Smooth muscle cell (in vitro differentiated cells): ENCODE data around the gene SASH1. TPM values are rescaled to one million over a fixed set of nuclear protein-coding genes. Genes with fewer than 3 reads are reported as not detected.

Source experiments
- DNase-seq: peaks from one replicate; lab custom pipeline; 2025; ENCODE audit not compliant: unreplicated experiment; lab: John Stamatoyannopoulos, UW
- H2AFZ ChIP-seq: fragments of 200-600 bp; sonication (generic); 2 replicates; pipeline ENCODE4 v1.6.0; 2016; ENCODE audit warnings: antibody characterized with exemption, low read depth, mild to moderate bottlenecking
- H3F3A ChIP-seq: fragments of 200-600 bp; sonication (generic); 2 replicates; pipeline ENCODE4 v1.6.0; 2017; ENCODE audit warnings: antibody characterized with exemption, low read depth
- H3K27ac ChIP-seq: fragments of 200-600 bp; sonication (generic); 2 replicates; pipeline ENCODE4 v1.5.1; 2016; ENCODE audit warnings: low read depth, mild to moderate bottlenecking
- H3K27me3 ChIP-seq: fragments of 200-600 bp; sonication (generic); 2 replicates; pipeline ENCODE4 v1.6.1; 2016; ENCODE audit warnings: low read depth, mild to moderate bottlenecking
- H3K36me3 ChIP-seq: fragments of 200-600 bp; sonication (generic); 2 replicates; pipeline ENCODE4 v1.5.1; 2016; ENCODE audit warnings: low read depth
- H3K4me1 ChIP-seq: fragments of 200-600 bp; sonication (generic); 2 replicates; pipeline ENCODE4 v1.5.1; 2016; ENCODE audit warnings: low read depth
- H3K4me2 ChIP-seq: fragments of 200-600 bp; sonication (generic); 2 replicates; pipeline ENCODE4 v1.6.0; 2016; ENCODE audit warnings: mild to moderate bottlenecking
- H3K4me3 ChIP-seq: fragments of 200-600 bp; sonication (generic); 2 replicates; pipeline ENCODE4 v1.5.1; 2016; ENCODE audit warnings: mild to moderate bottlenecking
- H3K79me2 ChIP-seq: fragments of 200-600 bp; sonication (generic); 2 replicates; pipeline ENCODE4 v1.6.0; 2016; ENCODE audit warnings: low read depth, mild to moderate bottlenecking
- H3K9ac ChIP-seq: fragments of 200-600 bp; sonication (generic); 2 replicates; pipeline ENCODE4 v1.6.0; 2016; ENCODE audit warnings: low read depth
- H3K9me3 ChIP-seq: fragments of 200-600 bp; sonication (generic); replicated peaks from 2 replicates; pipeline ENCODE4 v1.5.1; 2016; ENCODE audit warnings: low read depth
- H4K20me1 ChIP-seq: fragments of 200-600 bp; sonication (generic); 2 replicates; pipeline ENCODE4 v1.6.0; 2016; ENCODE audit warnings: low read depth
- WGBS: methylation state at CpG from one replicate; pipeline ENCODE4 v1.1.7; 2016; ENCODE audit warnings: low lambda C conversion rate; 5-methylcytosine and 5-hydroxymethylcytosine counted together
- polyA plus RNA-seq: library from polyadenylated mRNA; unstranded; fragments of >200 nt; fragmentation: Nextera tagmentation; extraction: Ambion mirVana; gene quantifications from 2 replicates; pipeline ENCODE4 v1.2.1, GENCODE V29; 2016
- total RNA-seq: library from RNA; depleted of rRNA; stranded (reverse); fragments of >200 nt; gene quantifications from 2 replicates; pipeline ENCODE4 v1.2.3, GENCODE V29; 2014
- TF ChIP-seq, protein P1 (sequence below): fragments of 200-600 bp; sonication (generic); IDR thresholded peaks from 2 replicates; pipeline ENCODE4 v1.5.1; 2017; ENCODE audit warnings: borderline replicate concordance, mild to moderate bottlenecking, antibody characterized with exemption; ENCODE audit not compliant: insufficient read depth, poor library complexity, severe bottlenecking

Gene SASH1
- total and polyA plus RNA-seq, 2 experiments from 2014 or later, result 12.7 to 16.2 TPM

DNA sequence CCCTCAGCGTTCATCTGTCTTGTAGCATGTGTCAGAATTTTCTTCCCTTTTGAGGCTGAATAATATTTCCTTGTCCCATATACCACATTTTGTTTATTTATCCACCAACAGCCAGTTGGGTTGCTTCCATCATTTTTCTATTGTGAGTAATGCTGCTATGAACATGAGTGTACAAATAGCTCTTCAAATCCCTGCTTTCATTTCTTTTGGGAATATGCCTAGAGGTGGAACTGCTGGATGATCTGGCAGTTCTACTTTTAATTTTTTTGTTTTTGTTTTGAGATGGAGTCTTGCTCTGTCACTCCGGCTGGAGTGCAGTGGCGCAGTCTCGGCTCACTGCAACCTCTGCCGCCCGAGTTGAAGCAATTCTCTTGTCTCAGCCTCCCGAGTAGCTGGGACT is 64.7 kb downstream of the SASH1 start:
- Histone ChIP-seq H3K4me1 (no peaks in the 10 kb centered on the region), H2AFZ (no peak overlapping the region), H3K4me2 (peak overlapping the region; percentile 12), H3F3A (no peaks in the 10 kb centered on the region), H3K79me2 (no peaks in the 10 kb centered on the region), H3K36me3 (no peaks in the 10 kb centered on the region), H3K27ac (peak overlapping the region; percentile 5), H3K4me3 (no peak overlapping the region), H3K27me3 (no peaks in the 10 kb centered on the region), H4K20me1 (no peaks in the 10 kb centered on the region), H3K9ac (no peak overlapping the region), H3K9me3 (no peaks in the 10 kb centered on the region)
- TF ChIP-seq, protein P1, sequence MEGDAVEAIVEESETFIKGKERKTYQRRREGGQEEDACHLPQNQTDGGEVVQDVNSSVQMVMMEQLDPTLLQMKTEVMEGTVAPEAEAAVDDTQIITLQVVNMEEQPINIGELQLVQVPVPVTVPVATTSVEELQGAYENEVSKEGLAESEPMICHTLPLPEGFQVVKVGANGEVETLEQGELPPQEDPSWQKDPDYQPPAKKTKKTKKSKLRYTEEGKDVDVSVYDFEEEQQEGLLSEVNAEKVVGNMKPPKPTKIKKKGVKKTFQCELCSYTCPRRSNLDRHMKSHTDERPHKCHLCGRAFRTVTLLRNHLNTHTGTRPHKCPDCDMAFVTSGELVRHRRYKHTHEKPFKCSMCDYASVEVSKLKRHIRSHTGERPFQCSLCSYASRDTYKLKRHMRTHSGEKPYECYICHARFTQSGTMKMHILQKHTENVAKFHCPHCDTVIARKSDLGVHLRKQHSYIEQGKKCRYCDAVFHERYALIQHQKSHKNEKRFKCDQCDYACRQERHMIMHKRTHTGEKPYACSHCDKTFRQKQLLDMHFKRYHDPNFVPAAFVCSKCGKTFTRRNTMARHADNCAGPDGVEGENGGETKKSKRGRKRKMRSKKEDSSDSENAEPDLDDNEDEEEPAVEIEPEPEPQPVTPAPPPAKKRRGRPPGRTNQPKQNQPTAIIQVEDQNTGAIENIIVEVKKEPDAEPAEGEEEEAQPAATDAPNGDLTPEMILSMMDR, result no peak
- WGBS, result 90% methylated on average over 7 of the region's 7 CpGs
- no peak for DNase-seq

DNA sequence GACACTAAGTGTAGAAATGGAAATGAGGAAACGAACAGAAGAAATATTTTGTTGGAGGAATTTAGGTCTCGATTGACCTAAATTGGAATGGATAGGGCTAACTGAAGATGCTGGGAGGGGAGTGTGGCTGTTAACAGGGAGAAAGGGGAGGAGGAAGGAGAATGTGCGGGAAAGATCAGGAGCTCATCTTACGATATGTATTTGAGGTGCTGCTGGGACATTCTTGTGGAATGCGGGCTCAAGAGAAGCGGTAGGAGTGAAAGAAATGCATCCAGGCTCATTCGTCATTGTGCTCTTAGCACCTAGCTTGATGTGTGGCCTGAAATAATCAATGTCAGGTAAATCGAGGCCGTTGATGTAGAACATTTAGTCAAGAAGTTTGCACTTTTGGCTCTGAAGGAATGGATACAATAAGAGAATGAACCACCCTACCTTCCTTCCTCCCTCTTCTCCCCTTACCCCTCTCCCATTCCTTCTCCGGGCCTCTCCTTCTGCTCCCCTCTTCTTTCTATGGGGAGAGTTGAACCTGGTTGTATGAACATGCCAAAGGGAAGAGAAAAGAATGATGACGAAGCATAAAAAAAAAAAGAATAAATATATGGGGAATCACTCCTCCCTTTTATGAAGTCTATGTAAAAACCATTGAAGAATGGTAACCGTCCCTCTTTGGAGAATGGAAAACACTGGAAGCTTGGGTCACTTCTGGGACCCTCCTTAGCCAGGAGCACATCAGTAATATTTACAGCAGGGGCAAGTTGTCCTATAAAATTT is 70.9 kb downstream of the SASH1 start:
- Histone ChIP-seq H3K79me2 (no peaks in the 10 kb centered on the region), H3K27me3 (no peaks in the 10 kb centered on the region), H4K20me1 (peaks cover 10% of the 10 kb centered on the region), H3K4me2 (no peak overlapping the region), H3K4me1 (no peaks in the 10 kb centered on the region), H3K36me3 (no peaks in the 10 kb centered on the region), H3K9ac (no peak overlapping the region), H3F3A (no peaks in the 10 kb centered on the region), H3K4me3 (no peak overlapping the region), H3K9me3 (no peaks in the 10 kb centered on the region), H2AFZ (no peak overlapping the region), H3K27ac (no peak overlapping the region)
- WGBS, result 92% methylated on average over 12 of the region's 12 CpGs
- no peak for DNase-seq
- TF ChIP-seq, protein P1, result no peak

DNA sequence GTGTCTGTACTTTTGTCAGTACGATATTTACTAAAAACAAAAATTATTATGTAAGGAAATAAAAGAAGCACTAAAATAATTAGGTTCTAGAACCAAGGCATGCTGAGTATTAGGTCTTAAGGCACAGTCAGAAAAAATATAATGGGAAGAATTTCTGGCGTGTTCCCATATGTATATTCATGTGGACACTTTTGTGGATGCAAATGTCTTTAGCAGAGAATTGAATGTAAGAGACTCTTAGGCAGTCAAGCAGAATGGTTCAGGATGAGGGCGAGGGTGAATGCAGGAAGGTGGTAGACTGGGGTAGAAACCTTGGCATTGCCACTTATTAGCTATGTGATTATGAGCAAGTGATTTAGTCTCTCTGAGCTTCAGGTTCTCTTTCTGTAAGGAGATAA is 71.5 kb downstream of the SASH1 start:
- H4K20me1 ChIP-seq, result peaks cover 10% of the 10 kb centered on the region
- no peak overlapping the region for H3K4me2 ChIP-seq
- no peaks in the 10 kb centered on the region for H3F3A ChIP-seq
- no peak overlapping the region for H3K27ac ChIP-seq
- H3K9ac ChIP-seq, result no peak overlapping the region
- TF ChIP-seq, protein P1, result no peak
- H3K36me3 ChIP-seq, result no peaks in the 10 kb centered on the region
- H3K79me2 ChIP-seq, result no peaks in the 10 kb centered on the region
- no peak overlapping the region for H2AFZ ChIP-seq
- H3K4me3 ChIP-seq, result no peak overlapping the region
- 95% methylated on average over 3 of the region's 3 CpGs for WGBS
- no peak for DNase-seq
- no peaks in the 10 kb centered on the region for H3K27me3 ChIP-seq
- H3K9me3 ChIP-seq, result no peaks in the 10 kb centered on the region
- H3K4me1 ChIP-seq, result no peaks in the 10 kb centered on the region

DNA sequence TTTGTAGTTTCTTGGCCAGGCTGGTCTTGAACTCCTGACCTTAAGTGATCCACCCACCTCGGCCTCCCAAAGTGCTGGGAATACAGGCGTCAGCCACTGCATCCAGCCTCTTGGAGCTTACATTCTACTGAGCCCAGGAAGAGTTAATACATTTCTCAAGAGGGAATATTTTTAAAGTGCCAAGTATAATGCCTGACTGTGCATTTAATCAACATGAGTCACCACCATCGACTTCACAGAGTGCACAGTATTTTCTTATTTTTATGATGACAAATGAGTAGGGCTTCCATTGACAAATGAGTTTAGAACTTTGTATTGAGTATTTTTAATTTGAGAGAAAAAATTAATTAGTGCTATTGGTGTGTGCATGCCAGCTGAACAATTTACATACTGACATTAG is 72.2 kb downstream of the SASH1 start:
- Histone ChIP-seq H3K9ac (no peak overlapping the region), H3K4me3 (no peak overlapping the region), H3K4me2 (no peak overlapping the region), H3K4me1 (no peaks in the 10 kb centered on the region), H4K20me1 (peaks cover 10% of the 10 kb centered on the region), H3K79me2 (peaks cover under 1% of the 10 kb centered on the region), H3K9me3 (no peaks in the 10 kb centered on the region), H3K27ac (peak overlapping the region; percentile 17), H3F3A (no peaks in the 10 kb centered on the region), H3K27me3 (no peaks in the 10 kb centered on the region), H3K36me3 (no peaks in the 10 kb centered on the region), H2AFZ (no peak overlapping the region)
- DNase-seq, result no peak
- TF ChIP-seq, protein P1, result no peak
- 60% methylated on average over 3 of the region's 3 CpGs for WGBS
